ENCODE results near the gene ERV3-1. TPM values are rescaled to one million over a fixed set of nuclear protein-coding genes. Genes with fewer than 3 reads are reported as not detected.
"Not testable (repeated sequence)": the region's sequence is repeated elsewhere in the genome, so short reads cannot be mapped to it uniquely, and the experiment has no call there.

The ERV3-1 gene
- 10 to 100 TPM in 3 of 4 donors, 1 to 10 TPM in 1; 7.9 to 28.2 (median 15.8) TPM for total RNA-seq

- peak within 1 kb of the TSS; percentile 77 to 88 for H3K27ac ChIP-seq
- intact Hi-C loops (cut with DNase I; ENCODE audit: low total_unique reads) = no loop called here
- TF ChIP-seq, protein P1, sequence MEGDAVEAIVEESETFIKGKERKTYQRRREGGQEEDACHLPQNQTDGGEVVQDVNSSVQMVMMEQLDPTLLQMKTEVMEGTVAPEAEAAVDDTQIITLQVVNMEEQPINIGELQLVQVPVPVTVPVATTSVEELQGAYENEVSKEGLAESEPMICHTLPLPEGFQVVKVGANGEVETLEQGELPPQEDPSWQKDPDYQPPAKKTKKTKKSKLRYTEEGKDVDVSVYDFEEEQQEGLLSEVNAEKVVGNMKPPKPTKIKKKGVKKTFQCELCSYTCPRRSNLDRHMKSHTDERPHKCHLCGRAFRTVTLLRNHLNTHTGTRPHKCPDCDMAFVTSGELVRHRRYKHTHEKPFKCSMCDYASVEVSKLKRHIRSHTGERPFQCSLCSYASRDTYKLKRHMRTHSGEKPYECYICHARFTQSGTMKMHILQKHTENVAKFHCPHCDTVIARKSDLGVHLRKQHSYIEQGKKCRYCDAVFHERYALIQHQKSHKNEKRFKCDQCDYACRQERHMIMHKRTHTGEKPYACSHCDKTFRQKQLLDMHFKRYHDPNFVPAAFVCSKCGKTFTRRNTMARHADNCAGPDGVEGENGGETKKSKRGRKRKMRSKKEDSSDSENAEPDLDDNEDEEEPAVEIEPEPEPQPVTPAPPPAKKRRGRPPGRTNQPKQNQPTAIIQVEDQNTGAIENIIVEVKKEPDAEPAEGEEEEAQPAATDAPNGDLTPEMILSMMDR (IDR thresholded peaks at IDR 0.05) = no peak
- peak; percentile 85 to 92 for TF ChIP-seq POLR2A (IDR thresholded peaks at IDR 0.05)
- H3K9me3 ChIP-seq = no peaks in the 10 kb centered on the region
- peak; percentile 94 to 97 for DNase-seq
- peaks cover 0 to 5% of the 10 kb centered on the region in 2 donors for H3K4me1 ChIP-seq
- H3K4me3 ChIP-seq = peak within 1 kb of the TSS; percentile 62 to 71
- H3K36me3 ChIP-seq = no peaks in the 10 kb centered on the region
- no peaks in the 10 kb centered on the region for H3K27me3 ChIP-seq
Measured at GRCh38 chr7:65006094-65006992, at the start of gene ERV3-1. Gene ERV3-1 (minus strand): TSS chr7:65006687. CDS start chr7:64993026, 13,661 bp downstream.

DNA sequence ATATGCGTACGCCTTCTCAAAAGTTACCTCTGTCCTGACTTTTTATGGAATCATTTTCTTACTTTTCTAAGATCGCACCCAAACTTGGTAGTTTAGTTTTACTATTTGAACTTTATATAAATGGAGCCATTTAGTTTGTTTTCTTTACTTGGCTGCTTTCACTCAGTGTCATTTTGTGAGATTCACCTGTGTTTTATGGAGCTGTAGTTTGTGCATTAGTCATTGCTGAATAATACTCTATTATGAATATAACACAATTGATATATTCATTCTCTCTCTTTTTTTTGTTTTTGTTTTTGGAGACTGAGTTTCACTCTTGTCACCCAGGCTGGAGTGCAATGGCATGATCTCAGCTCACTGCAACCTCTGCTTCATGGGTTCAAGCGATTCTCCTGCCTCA, 49.3 kb upstream of the ERV3-1 start:
- intact Hi-C loops (cut with DNase I; ENCODE audit: low total_unique reads); H3K4me1 ChIP-seq; H3K4me3 ChIP-seq; H3K27ac ChIP-seq; H3K27me3 ChIP-seq; H3K9me3 ChIP-seq; H3K36me3 ChIP-seq; DNase-seq: not testable (repeated sequence)

- H3K9me3 ChIP-seq; H3K27ac ChIP-seq; H3K4me3 ChIP-seq; DNase-seq; H3K36me3 ChIP-seq; intact Hi-C loops (cut with DNase I; ENCODE audit: low total_unique reads); H3K27me3 ChIP-seq; H3K4me1 ChIP-seq: not testable (repeated sequence)
Measured at GRCh38 chr7:65054466-65054994, 48.0 kb upstream of the ERV3-1 start.

DNA sequence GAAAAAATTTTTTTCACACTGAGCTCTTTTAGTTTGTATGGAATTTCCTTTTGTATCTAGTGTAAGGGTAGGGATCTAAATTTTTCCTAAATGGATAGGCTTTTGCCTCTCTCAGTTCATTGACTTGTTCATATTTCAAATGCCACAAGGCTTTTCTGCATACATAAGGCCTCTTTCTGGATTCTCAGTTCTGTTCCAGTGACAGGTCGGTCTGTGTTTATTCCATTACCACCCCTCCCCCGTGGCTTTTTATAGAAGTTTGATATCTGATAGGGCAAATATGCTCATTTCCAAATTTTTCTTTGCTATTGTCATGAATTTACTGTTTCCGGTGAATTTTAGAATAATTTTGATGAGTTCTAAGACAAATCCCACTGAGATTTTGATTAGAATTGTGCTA, 45.2 kb upstream of the ERV3-1 start:
- H3K27ac ChIP-seq; H3K4me3 ChIP-seq; H3K36me3 ChIP-seq; H3K4me1 ChIP-seq; DNase-seq; H3K27me3 ChIP-seq; H3K9me3 ChIP-seq; intact Hi-C loops (cut with DNase I; ENCODE audit: low total_unique reads): not testable (repeated sequence)

DNA sequence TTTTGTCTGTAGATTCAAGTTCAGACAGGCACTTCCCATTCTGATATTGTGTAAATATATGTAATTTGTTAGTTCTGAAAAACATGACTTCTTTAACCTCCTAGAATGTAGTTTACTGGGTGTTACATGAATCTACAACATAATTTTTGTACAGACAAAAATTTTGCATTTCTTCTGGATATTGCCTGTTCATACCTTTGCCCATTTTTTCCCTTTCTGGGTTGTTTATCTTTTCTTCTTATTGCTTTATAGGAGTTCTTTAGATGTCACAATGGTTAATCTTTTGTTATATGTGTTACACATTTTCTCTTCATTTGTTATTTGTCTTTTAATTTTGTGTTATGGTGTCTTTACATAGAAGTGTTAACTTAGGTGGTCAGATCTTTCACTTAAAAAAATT, 44.7 kb upstream of the ERV3-1 start:
- H3K4me3 ChIP-seq; H3K4me1 ChIP-seq; H3K9me3 ChIP-seq; H3K36me3 ChIP-seq; H3K27ac ChIP-seq; DNase-seq; H3K27me3 ChIP-seq; intact Hi-C loops (cut with DNase I; ENCODE audit: low total_unique reads): not testable (repeated sequence)

- H3K9me3 ChIP-seq; intact Hi-C loops (cut with DNase I; ENCODE audit: low total_unique reads); H3K27me3 ChIP-seq; DNase-seq; H3K36me3 ChIP-seq; H3K4me3 ChIP-seq; H3K4me1 ChIP-seq; H3K27ac ChIP-seq: not testable (repeated sequence)
Measured at GRCh38 chr7:65046329-65046728, 39.8 kb upstream of the ERV3-1 start.

GRCh38 chr7:65045589-65045988, 39.1 kb upstream of the ERV3-1 start:
- H3K4me3 ChIP-seq; H3K27me3 ChIP-seq; H3K36me3 ChIP-seq; H3K4me1 ChIP-seq; H3K9me3 ChIP-seq; intact Hi-C loops (cut with DNase I; ENCODE audit: low total_unique reads); H3K27ac ChIP-seq; DNase-seq: not testable (repeated sequence)

GRCh38 chr7:65038767-65039166, 32.3 kb upstream of the ERV3-1 start:
- H3K36me3 ChIP-seq; H3K4me1 ChIP-seq; H3K9me3 ChIP-seq; H3K27me3 ChIP-seq; intact Hi-C loops (cut with DNase I; ENCODE audit: low total_unique reads): not testable (repeated sequence)
- Histone ChIP-seq H3K4me3 (peak overlapping the region; percentile 59 to 98), H3K27ac (peak overlapping the region; percentile 76 to 94)
- DNase-seq = peak; percentile 20 to 26

All from uterus (tissue), 4 donors.